AG10803 (cell line): ENCODE results near the gene ATP6AP1.

ENCODE experiments used
- DNase-seq: peaks from one replicate; pipeline ENCODE4 v3.0.0; 2010; ENCODE audit warnings: low read depth
- H3K4me3 ChIP-seq: 2 replicates; pipeline ENCODE4 v1.5.1; 2011; ENCODE audit warnings: mild to moderate bottlenecking, low read length, control low read depth
- CTCF ChIP-seq: conservative IDR thresholded peaks from 2 replicates; pipeline ENCODE4 v1.5.1; 2011; ENCODE audit warnings: mild to moderate bottlenecking, low read length, control low read depth, inconsistent platforms

ATP6AP1 gene

GRCh38 chrX:154469114-154469513, 40.6 kb downstream of the ATP6AP1 start:
- DNase-seq, result no peak
- no peak overlapping the region for H3K4me3 ChIP-seq
- TF ChIP-seq CTCF, result no peak

DNA sequence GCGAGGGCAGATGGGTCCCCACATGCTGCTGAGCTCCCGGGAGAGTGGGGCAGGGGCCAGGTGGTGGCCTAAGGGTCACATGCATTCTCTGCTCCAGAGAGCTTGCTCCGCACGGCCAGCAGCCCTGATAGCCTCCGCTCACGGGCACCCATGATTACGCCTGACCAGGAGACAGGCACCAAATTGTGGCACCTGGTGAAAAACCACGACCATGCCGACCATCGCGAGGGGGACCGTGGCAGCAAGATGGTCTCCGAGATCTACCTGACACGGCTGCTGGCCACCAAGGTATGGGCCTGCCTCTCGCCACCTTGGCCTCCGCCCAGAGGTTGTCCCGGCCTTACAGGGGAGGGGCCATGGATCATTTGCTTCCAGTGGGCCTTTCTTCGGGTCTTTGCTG, 41.4 kb downstream of the ATP6AP1 start:
- no peak for TF ChIP-seq CTCF
- no peak for DNase-seq
- H3K4me3 ChIP-seq, result no peak overlapping the region

- H3K4me3 ChIP-seq, result no peak overlapping the region
- DNase-seq, result no peak
- no peak for TF ChIP-seq CTCF
Measured at GRCh38 chrX:154470434-154470833, 42.0 kb downstream of the ATP6AP1 start.

- no peak for TF ChIP-seq CTCF
- no peak for DNase-seq
- H3K4me3 ChIP-seq, result no peak overlapping the region
Measured at GRCh38 chrX:154470914-154471568, 42.6 kb downstream of the ATP6AP1 start.

DNA sequence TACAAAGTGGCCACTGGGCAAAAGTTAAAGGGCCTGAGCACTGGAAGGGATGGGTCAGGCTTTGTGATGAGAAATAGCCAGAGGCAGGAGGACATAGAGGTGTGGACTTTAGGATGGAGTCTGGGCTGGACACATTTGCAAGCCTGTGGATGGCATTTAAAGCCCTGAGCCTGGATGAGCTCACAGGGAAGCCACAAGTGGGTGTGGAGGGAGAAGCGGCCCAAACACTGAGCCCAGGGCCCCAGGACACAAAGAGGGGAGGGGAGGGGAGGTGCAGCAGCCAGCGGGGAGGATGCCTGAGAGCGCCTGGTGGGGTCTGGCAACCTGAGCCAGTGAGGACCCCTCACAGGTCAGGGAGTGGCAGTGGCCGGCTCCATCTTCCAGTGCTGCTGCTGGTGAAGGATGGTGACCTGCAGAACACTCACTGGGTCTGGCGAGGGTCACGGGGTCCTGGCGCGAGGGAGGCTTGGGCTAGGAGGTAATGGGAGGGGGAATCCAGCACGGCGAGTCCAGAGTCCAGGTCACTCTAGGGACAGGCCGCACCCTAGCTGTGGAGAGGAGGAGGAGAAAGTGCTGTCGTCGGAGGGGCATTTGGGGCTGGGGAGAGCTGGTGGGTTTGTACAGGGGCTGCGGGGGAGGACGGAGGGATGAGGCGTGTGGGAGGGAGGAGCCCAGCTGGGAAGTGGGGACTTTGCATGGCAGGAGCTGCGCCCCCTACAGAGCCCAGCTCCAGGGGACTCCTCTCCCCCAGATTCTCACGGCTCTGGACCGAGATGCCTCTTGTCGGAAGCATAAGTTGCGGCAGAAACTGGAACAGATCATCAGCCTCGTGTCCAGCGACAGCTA, 43.6 kb downstream of the ATP6AP1 start:
- no peak for DNase-seq
- no peak overlapping the region for H3K4me3 ChIP-seq
- TF ChIP-seq CTCF, result no peak

DNA sequence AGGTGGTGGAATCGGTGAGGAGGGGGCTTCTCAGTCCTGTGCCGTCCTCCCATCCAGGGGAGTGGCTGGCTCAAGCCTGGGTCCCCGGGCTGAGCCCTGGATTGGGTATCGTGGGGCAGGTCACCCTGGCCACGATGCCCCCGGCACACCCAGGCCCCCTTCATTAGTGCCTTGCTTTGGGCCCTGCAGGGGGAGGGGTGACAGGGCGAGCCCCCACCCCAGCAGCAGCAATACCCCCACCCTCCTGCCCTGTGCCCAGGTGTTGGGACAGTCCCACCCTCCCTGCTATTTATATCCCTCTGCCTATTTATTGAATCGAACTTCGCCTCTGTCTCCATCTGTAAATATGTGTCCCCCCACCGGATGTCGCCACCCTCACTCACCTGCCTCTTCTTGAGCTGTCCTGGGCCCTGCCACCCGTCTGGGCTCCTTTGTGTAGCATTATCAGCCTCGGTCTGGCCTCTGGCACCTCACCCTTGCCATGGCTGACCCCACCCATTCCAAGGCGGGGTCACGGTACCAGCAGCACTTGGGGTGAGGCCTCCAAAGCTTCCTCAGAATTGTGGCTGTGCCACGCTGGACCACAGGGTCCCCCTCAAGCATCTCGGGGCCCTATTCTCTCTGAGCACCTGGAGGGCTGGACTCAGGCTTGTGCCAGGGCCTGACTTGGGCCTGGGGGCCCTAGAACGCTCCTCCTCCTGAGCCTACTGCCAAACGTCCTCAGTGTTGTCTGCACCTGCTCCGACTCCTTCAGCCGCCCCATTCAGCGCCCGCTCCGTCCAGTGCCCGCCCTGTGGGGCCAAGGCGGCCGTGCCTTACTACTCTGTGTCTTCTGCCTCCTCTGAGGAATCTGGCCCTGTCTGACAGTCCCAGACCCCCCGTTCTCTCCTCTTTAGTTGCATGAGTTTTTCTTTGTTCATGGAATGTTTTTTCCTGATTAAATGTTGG, 44.5 kb downstream of the ATP6AP1 start:
- H3K4me3 ChIP-seq, result no peak overlapping the region
- TF ChIP-seq CTCF, result no peak
- DNase-seq, result no peak
